ENCODE measurements around the gene TFB1M. TPM values are rescaled to one million over a fixed set of nuclear protein-coding genes. Genes with fewer than 3 reads are reported as not detected.
"Not testable (repeated sequence)": the region's sequence is repeated elsewhere in the genome, so short reads cannot be mapped to it uniquely, and the experiment has no call there.

TFB1M gene
- total RNA-seq, 1 experiment from 2014 or later: 17.9 TPM

- DNase-seq (ENCODE audit: low spot score): no peak
These were observed 73.2 kb downstream of the TFB1M start for GRCh38 chr6:155240905-155241600.

- no peak for DNase-seq (ENCODE audit: low spot score)
These were observed 76.7 kb downstream of the TFB1M start for GRCh38 chr6:155237613-155238012.

- DNase-seq (ENCODE audit: low spot score): no peak
These were observed 79.2 kb downstream of the TFB1M start for GRCh38 chr6:155235087-155235486.

- no peak for DNase-seq (ENCODE audit: low spot score)
These were observed 79.6 kb downstream of the TFB1M start for GRCh38 chr6:155234687-155235086.

- DNase-seq (ENCODE audit: low spot score): no peak
These were observed 80.1 kb downstream of the TFB1M start for GRCh38 chr6:155234167-155234566.

GRCh38 chr6:155232848-155233247 is 81.4 kb downstream of the TFB1M start:
- no peak for DNase-seq (ENCODE audit: low spot score)

- not testable (repeated sequence) for DNase-seq (ENCODE audit: low spot score)
These were observed 83.3 kb downstream of the TFB1M start for GRCh38 chr6:155230975-155231374.

GRCh38 chr6:155228546-155229166 is 85.6 kb downstream of the TFB1M start:
- no peak for DNase-seq (ENCODE audit: low spot score)

GRCh38 chr6:155227046-155227445 is 87.2 kb downstream of the TFB1M start:
- no peak for DNase-seq (ENCODE audit: low spot score)

- peak; percentile 39 for DNase-seq (ENCODE audit: low spot score)
These were observed 89.7 kb downstream of the TFB1M start for GRCh38 chr6:155224618-155225017.

- peak; percentile 92 for DNase-seq (ENCODE audit: low spot score)
These were observed 90.4 kb downstream of the TFB1M start for GRCh38 chr6:155223646-155224451.

GRCh38 chr6:155222506-155222905 is 91.8 kb downstream of the TFB1M start:
- no peak for DNase-seq (ENCODE audit: low spot score)

- DNase-seq (ENCODE audit: low spot score): peak; percentile 26
These were observed 93.2 kb downstream of the TFB1M start for GRCh38 chr6:155221086-155221485.

GRCh38 chr6:155219858-155220301 is 94.4 kb downstream of the TFB1M start:
- no peak for DNase-seq (ENCODE audit: low spot score)

- no peak for DNase-seq (ENCODE audit: low spot score)
These were observed 95.0 kb downstream of the TFB1M start for GRCh38 chr6:155219299-155219698.

- not testable (repeated sequence) for DNase-seq (ENCODE audit: low spot score)
These were observed 95.6 kb downstream of the TFB1M start for GRCh38 chr6:155218711-155219110.

GRCh38 chr6:155216312-155217046 is 97.8 kb downstream of the TFB1M start:
- DNase-seq (ENCODE audit: low spot score): no peak

- no peak for DNase-seq (ENCODE audit: low spot score)
These were observed 98.4 kb downstream of the TFB1M start for GRCh38 chr6:155215906-155216305.

GRCh38 chr6:155213611-155214372 is 100.5 kb downstream of the TFB1M start:
- DNase-seq (ENCODE audit: low spot score): no peak

GRCh38 chr6:155212616-155213380 is 101.5 kb downstream of the TFB1M start:
- no peak for DNase-seq (ENCODE audit: low spot score)
